GM12864 (cell line): Measurements from ENCODE around the gene TGIF1.

ENCODE experiments used
- DNase-seq: peaks from one replicate; pipeline ENCODE4 v3.0.0-alpha.2; 2011; ENCODE audit warnings: low read depth
- H3K4me3 ChIP-seq: 2 replicates; pipeline ENCODE4 v1.5.1; 2011; ENCODE audit warnings: mild to moderate bottlenecking, low read depth, low read length, control low read depth
- TF ChIP-seq, protein P1 (sequence below): IDR thresholded peaks from 2 replicates; pipeline ENCODE4 v1.5.1; 2011; ENCODE audit warnings: low read depth, mild to moderate bottlenecking, moderate library complexity, low read length, control low read depth, inconsistent platforms; ENCODE audit errors: missing control alignments

The TGIF1 gene

DNA sequence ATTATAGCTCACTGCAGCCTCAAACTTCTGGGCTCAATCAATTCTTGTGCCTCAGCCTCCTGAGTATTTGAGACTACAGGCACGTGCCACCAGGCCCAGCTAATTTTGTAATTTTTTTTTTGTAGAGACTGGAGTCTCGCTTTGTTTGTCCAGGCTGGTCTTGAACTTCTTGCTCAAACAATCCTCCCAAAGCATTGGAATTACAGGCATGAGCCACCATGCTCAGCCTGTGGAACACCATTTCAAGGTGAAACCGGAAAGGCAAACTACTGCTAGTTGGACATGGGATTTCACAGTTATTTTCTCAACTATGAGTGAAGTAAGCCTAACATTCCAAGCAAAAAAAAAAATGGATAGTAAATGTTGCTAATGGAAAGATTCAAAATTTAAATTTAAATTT lies 20.9 kb upstream of the TGIF1 start:
- no peak for DNase-seq
- TF ChIP-seq, protein P1, sequence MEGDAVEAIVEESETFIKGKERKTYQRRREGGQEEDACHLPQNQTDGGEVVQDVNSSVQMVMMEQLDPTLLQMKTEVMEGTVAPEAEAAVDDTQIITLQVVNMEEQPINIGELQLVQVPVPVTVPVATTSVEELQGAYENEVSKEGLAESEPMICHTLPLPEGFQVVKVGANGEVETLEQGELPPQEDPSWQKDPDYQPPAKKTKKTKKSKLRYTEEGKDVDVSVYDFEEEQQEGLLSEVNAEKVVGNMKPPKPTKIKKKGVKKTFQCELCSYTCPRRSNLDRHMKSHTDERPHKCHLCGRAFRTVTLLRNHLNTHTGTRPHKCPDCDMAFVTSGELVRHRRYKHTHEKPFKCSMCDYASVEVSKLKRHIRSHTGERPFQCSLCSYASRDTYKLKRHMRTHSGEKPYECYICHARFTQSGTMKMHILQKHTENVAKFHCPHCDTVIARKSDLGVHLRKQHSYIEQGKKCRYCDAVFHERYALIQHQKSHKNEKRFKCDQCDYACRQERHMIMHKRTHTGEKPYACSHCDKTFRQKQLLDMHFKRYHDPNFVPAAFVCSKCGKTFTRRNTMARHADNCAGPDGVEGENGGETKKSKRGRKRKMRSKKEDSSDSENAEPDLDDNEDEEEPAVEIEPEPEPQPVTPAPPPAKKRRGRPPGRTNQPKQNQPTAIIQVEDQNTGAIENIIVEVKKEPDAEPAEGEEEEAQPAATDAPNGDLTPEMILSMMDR, result no peak
- no peak overlapping the region for H3K4me3 ChIP-seq

DNA sequence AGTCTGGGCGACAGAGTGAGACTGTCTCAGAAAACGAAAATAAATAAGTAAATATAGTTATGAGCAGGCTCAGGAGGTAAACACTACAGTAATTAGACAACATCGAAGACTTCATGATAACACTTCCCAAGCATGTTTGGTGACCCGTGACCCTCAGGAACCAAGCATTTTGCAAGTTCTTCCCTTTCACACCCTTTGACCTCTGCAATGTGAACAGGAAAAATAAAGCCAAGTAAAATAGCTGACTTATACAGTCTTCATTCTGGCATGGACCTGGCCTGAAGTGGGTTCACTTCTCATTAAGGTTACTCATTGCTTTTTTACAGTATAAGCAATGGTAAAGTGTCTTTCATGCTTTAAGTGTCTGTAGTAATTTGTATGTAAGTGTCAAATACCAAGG lies 15.3 kb upstream of the TGIF1 start:
- no peak for DNase-seq
- H3K4me3 ChIP-seq, result no peak overlapping the region
- TF ChIP-seq, protein P1, result no peak

DNA sequence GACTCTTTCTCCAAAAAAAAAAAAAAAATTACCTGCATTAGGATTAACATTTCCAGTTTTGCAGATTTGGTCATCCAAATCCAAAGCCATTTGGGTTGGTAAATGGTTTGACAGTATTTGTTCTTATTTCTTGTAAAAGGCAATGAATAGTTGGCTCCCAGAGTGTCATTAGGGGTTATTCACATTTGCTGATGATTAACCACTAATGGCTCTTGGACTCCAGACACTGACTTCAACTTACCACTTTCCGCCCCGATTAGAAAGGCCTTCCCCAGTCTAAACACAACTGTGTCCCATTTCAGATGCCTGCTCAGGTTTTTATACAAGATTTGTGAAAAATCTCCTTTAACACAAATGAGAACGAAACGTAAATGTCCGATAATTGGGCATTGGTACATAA lies 9.6 kb upstream of the TGIF1 start:
- no peak for DNase-seq
- TF ChIP-seq, protein P1, result no peak

DNA sequence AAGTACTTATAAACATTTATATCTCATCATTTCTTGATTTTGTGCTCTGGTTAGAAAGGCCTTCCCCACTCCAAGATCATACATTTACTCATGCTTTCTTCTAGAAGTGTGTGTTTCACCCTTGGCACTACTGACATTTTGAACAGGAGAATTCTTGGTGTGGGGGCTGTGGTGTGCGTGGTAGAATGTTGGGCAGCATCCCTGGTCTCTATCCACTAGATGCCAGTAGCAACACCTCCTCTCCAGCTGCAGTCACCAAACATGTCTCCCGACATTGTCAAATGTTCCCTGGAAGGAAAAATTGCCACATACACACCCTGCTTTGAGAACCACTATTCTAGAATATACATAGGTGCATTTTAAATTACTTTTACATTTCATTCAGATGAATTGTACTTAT lies 8.7 kb upstream of the TGIF1 start:
- DNase-seq, result no peak
- TF ChIP-seq, protein P1, result no peak
- no peak overlapping the region for H3K4me3 ChIP-seq

More for the DNA sequence above, 9.6 kb upstream of the TGIF1 start:
- H3K4me3 ChIP-seq, result no peak overlapping the region

DNA sequence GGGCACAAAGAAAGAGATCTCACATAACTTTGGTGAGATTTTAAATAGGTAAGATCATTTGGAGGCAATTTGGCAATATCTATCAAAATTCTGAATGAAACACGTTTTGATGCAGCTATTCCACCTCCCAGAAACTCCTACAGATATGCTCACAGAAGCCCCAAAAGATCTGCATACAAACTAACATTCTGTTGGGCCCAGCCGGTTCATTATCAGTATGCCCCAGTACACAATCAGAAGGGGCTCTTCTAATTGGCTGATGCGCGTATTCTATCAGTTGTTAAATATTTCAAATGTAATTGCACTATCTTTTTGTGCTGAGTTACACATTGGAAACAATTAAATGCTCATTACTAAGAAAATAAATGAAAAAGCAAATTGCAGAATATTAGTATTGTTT lies 7.1 kb upstream of the TGIF1 start:
- no peak for DNase-seq
- no peak overlapping the region for H3K4me3 ChIP-seq
- TF ChIP-seq, protein P1, result no peak

DNA sequence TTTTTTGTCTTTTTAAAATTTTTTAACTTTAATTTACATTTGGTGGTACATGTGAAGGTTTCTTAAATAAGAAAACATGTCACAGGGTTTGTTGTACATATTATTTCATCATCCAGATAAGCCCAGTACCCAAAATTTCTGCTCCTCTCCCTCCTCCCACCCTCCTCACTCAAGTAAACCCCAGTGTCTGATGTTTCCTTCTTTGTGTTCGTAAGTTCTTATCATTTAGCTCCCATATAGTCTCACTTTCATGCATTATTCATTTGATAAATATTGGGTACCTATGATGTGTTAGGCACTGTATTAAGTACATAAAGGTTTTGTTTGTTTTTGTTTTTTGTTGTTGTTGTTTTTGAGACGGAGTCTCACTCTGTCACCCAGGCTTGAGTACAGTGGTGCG lies 5.7 kb upstream of the TGIF1 start:
- no peak for DNase-seq
- TF ChIP-seq, protein P1, result no peak
- no peak overlapping the region for H3K4me3 ChIP-seq

DNA sequence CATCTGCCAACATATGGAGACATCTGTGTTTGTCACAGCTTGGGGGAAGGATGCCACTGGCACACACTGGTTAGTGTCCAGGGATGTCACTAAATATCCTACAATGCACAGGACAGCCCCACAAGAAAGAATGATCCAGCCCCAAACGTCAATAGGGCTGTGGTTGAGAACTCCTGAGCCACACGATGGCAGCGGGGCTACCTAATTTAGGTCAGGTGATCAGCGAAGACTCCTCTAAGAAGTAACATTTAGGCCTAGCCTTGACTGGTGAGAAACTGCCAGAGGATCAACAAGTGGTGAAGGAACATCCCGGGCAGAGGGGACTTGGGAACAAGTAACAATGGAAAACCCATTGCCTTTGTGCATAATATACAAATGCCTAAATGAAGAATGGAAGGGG lies 5.0 kb upstream of the TGIF1 start:
- TF ChIP-seq, protein P1, result no peak
- no peak overlapping the region for H3K4me3 ChIP-seq
- DNase-seq, result no peak
